ENCODE data around the gene CFAP210.
"Not testable (repeated sequence)": the region's sequence is repeated elsewhere in the genome, so short reads cannot be mapped to it uniquely, and the experiment has no call there.

The CFAP210 gene

DNA sequence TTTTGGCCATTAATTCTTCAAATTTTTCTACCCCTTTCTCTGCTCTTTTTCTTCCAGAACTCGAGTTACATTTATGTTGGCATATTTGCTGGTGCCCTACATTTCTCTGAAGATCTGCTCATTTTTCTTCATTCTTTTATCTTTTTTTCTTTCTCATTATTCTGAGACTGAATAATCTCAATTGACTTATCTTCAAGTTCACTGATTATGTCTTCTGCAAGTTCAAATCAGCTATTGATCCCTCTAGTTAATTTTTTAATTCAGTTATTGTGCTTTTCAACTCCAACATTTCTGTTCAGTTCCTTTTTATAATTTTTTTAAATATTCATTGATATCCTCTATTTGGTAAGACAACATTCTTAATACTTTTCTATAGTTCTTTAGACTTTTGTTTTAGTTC lies 3.2 kb downstream of the CFAP210 start:
- Histone ChIP-seq H3K9me3 (ENCODE audit: low read depth, low read length) (no peaks in the 10 kb centered on the region), H3K27ac (no peak overlapping the region), H3K36me3 (ENCODE audit: insufficient read depth, low read length) (no peaks in the 10 kb centered on the region), H3K9ac (ENCODE audit: insufficient read length) (no peak overlapping the region), H3K4me3 (no peak overlapping the region)
- no peak for DNase-seq (ENCODE audit: low read depth, low spot score)
- TF ChIP-seq FOXP2 (optimal IDR thresholded peaks at IDR 0.05; ENCODE audit: control extremely low read depth, extremely low read length, insufficient read depth) (no peak), POLR2AphosphoS5 (IDR thresholded peaks at IDR 0.05; ENCODE audit: borderline replicate concordance, low read depth, low read length) (no peak), EZH2 (IDR thresholded peaks at IDR 0.05) (no peak)

DNA sequence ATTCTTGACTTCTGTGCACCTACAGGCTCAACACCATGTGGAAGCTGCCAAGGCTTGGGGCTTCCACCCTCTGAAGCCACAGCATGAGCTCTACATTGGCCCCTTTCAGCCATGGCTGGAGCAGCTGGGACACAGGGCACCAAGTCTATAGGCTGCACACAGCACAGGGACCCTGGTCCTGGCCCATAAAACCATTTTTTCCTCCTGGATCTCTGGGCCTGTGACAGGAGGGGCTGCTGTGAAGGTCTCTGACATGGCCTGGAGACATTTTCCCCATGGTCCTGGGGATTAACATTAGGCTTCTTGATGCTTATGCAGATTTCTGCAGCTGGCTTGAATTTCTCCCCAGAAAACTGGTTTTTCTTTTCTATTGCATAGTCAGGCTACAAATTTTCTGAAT lies 6.3 kb downstream of the CFAP210 start:
- not testable (repeated sequence) for H3K9me3 ChIP-seq (ENCODE audit: low read depth, low read length); H3K36me3 ChIP-seq (ENCODE audit: insufficient read depth, low read length); H3K4me3 ChIP-seq; H3K27ac ChIP-seq; DNase-seq (ENCODE audit: low read depth, low spot score); H3K9ac ChIP-seq (ENCODE audit: insufficient read length)

DNA sequence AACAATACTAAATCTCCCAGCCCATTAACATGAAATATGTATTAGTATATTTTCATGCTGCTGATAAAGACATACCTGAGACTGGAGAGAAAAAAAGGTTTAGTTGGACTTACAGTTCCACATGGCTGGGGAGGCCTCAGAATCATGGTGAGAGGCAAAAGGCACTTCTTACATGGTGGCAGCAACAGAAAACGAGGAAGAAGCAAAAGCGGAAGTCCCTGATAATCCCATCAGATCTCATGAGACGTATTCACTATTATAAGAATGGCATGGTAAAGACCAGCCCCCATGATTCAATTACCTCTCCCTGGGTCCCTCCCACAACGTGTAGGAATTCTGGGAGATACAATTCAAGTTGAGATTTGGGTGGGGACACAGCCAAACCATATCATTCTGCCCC lies 7.4 kb downstream of the CFAP210 start:
- not testable (repeated sequence) for H3K36me3 ChIP-seq (ENCODE audit: insufficient read depth, low read length); H3K9ac ChIP-seq (ENCODE audit: insufficient read length); H3K9me3 ChIP-seq (ENCODE audit: low read depth, low read length); H3K4me3 ChIP-seq; DNase-seq (ENCODE audit: low read depth, low spot score); H3K27ac ChIP-seq

DNA sequence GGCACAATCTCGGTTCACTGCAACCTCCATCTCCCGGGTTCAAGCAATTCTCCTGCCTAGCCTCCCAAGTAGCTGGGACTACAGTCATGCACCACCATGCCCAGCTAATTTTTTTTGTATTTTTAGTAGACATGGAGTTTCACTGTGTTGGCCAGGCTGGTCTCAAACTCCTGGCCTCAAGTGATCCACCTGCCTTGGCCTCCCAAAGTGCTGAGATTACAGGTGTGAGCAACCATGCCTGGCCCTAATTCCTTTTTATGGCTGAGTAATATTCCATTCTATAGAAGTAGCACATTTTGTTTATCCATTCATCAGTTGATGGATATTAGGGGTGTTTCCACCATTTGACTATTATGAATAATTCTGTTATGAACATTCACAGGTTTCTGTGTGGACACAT lies 9.5 kb downstream of the CFAP210 start:
- H3K4me3 ChIP-seq; DNase-seq (ENCODE audit: low read depth, low spot score); H3K9ac ChIP-seq (ENCODE audit: insufficient read length); H3K27ac ChIP-seq; H3K9me3 ChIP-seq (ENCODE audit: low read depth, low read length); H3K36me3 ChIP-seq (ENCODE audit: insufficient read depth, low read length): not testable (repeated sequence)

DNA sequence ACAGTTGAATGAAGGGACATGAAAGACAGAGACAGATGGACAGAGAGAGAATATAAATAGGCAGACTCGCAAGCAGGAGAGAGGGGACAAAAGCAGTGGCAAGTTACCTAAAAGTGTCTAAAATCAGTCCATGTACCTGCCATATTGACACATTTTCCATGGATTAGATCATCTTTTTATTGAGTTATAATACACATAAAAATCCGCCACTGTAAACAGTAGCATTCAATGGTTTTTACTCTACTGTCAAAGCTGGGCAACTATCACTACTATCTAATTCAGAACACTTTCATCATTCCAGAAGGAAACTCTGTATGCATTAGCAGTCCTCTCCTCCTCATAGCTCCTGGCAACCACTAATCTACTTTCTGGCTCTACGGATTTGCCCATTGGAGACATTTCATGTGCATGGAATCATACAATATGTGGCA lies 10.1 kb downstream of the CFAP210 start:
- no peaks in the 10 kb centered on the region for H3K9me3 ChIP-seq (ENCODE audit: low read depth, low read length)
- TF ChIP-seq FOXP2 (optimal IDR thresholded peaks at IDR 0.05; ENCODE audit: control extremely low read depth, extremely low read length, insufficient read depth): no peak
- no peak for TF ChIP-seq EZH2 (IDR thresholded peaks at IDR 0.05)
- TF ChIP-seq POLR2AphosphoS5 (IDR thresholded peaks at IDR 0.05; ENCODE audit: borderline replicate concordance, low read depth, low read length): no peak
- H3K27ac ChIP-seq: no peak overlapping the region
- no peak overlapping the region for H3K9ac ChIP-seq (ENCODE audit: insufficient read length)
- H3K36me3 ChIP-seq (ENCODE audit: insufficient read depth, low read length): no peaks in the 10 kb centered on the region
- no peak for DNase-seq (ENCODE audit: low read depth, low spot score)
- no peak overlapping the region for H3K4me3 ChIP-seq

DNA sequence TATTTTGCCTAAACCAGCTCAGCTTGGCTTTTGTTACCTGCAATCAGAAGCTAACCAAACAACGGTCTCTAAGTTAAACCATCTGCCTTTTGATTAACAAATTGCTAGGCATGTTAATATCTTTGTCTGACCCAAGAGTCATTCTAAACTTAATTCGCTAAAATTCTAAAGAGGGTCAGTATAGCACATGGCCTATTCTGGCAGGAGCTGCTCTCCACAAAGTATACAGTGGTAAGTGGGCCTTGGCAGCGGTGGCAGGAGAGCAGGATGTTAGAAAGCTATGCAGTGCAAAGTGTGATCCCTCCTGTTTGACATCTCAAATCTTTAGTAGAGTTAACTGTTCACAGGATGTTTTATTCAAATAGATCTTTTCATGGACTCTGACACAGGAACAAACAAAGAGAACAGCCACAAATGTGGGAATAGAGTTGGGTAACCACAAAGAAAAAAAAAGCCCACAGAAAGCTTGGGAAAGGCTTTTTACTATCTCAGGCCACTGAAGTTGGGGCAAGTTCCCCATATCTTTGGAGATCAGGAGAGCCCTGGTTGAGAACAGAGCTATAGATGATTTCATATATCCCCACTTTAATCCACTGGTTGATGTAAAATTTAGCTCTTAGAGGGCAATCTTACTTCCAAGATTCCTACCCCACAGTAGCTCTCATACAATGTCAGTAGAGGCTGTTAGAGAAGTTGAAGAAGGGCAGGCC lies 10.6 kb downstream of the CFAP210 start:
- Histone ChIP-seq H3K9me3 (ENCODE audit: low read depth, low read length) (no peaks in the 10 kb centered on the region), H3K27ac (no peak overlapping the region), H3K9ac (ENCODE audit: insufficient read length) (no peak overlapping the region), H3K36me3 (ENCODE audit: insufficient read depth, low read length) (no peaks in the 10 kb centered on the region), H3K4me3 (no peak overlapping the region)
- DNase-seq (ENCODE audit: low read depth, low spot score): no peak
- no peak for TF ChIP-seq FOXP2 (optimal IDR thresholded peaks at IDR 0.05; ENCODE audit: control extremely low read depth, extremely low read length, insufficient read depth)
- TF ChIP-seq POLR2AphosphoS5 (IDR thresholded peaks at IDR 0.05; ENCODE audit: borderline replicate concordance, low read depth, low read length): no peak
- TF ChIP-seq EZH2 (IDR thresholded peaks at IDR 0.05): no peak

DNA sequence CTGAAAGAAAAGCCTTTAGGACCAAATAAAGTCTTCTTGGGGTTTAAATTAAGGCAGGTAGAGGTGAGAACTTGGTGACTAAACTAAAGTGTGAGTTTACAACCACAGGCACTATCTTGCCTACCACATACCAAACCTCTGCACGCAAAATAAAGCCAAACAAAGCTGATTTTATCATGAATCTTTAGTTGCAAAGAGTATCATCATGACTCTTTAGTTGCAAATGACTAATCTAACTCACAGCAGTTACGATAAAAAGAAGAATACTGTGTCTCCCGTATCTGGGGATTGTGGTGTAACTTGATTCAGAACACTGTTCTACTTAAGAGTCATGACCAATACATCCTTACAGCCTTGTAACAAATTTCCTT lies 11.2 kb downstream of the CFAP210 start:
- H3K36me3 ChIP-seq (ENCODE audit: insufficient read depth, low read length): no peaks in the 10 kb centered on the region
- TF ChIP-seq EZH2 (IDR thresholded peaks at IDR 0.05) (no peak), FOXP2 (optimal IDR thresholded peaks at IDR 0.05; ENCODE audit: control extremely low read depth, extremely low read length, insufficient read depth) (no peak), POLR2AphosphoS5 (IDR thresholded peaks at IDR 0.05; ENCODE audit: borderline replicate concordance, low read depth, low read length) (no peak)
- DNase-seq (ENCODE audit: low read depth, low spot score): no peak
- no peak overlapping the region for H3K4me3 ChIP-seq
- H3K27ac ChIP-seq: no peak overlapping the region
- H3K9ac ChIP-seq (ENCODE audit: insufficient read length): no peak overlapping the region
- no peaks in the 10 kb centered on the region for H3K9me3 ChIP-seq (ENCODE audit: low read depth, low read length)

DNA sequence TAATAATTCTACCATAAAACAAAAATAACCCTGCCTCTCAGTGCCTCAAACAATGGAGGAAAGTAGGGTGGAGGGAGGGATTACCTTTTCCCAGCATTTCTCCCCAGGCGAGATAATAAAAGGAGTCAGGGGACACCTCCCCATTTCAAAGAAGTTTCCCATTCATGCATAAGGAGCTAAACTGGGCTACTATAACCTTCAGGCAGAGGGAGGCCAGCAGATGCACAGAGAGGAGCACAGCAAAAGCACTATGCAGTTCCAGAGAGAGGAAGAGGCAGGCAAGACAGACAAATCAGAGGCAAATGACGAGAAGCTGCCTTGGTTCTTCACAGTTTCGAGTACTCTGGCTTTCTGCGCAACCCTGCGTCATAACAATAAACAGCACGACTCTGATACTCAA lies 17.4 kb downstream of the CFAP210 start:
- TF ChIP-seq EZH2 (IDR thresholded peaks at IDR 0.05): no peak
- TF ChIP-seq POLR2AphosphoS5 (IDR thresholded peaks at IDR 0.05; ENCODE audit: borderline replicate concordance, low read depth, low read length): no peak
- no peak for TF ChIP-seq FOXP2 (optimal IDR thresholded peaks at IDR 0.05; ENCODE audit: control extremely low read depth, extremely low read length, insufficient read depth)
- Histone ChIP-seq H3K27ac (no peak overlapping the region), H3K9me3 (ENCODE audit: low read depth, low read length) (no peaks in the 10 kb centered on the region), H3K4me3 (no peak overlapping the region), H3K9ac (ENCODE audit: insufficient read length) (no peak overlapping the region), H3K36me3 (ENCODE audit: insufficient read depth, low read length) (no peaks in the 10 kb centered on the region)
- DNase-seq (ENCODE audit: low read depth, low spot score): no peak

DNA sequence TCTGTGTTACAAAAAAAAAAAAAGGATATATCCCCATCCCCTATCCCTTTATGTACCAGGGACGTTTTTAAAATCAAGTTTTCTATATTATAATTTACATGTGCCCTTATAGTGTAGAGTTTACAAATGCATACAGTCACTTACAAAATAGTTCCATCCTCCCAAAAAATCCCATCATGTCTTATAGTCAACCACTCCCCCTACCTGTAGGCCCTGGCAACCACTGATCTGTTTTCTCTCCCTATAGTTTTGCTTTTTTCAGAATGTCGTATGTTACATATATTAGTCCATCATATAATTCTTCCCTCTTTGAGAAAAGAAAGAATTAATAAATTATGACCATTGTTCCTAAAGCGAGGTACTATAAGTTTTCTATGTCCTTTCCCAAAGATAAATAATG lies 17.8 kb downstream of the CFAP210 start:
- TF ChIP-seq EZH2 (IDR thresholded peaks at IDR 0.05): no peak
- TF ChIP-seq POLR2AphosphoS5 (IDR thresholded peaks at IDR 0.05; ENCODE audit: borderline replicate concordance, low read depth, low read length): no peak
- TF ChIP-seq FOXP2 (optimal IDR thresholded peaks at IDR 0.05; ENCODE audit: control extremely low read depth, extremely low read length, insufficient read depth): no peak
- Histone ChIP-seq H3K4me3 (no peak overlapping the region), H3K27ac (no peak overlapping the region), H3K9me3 (ENCODE audit: low read depth, low read length) (no peaks in the 10 kb centered on the region), H3K9ac (ENCODE audit: insufficient read length) (no peak overlapping the region), H3K36me3 (ENCODE audit: insufficient read depth, low read length) (no peaks in the 10 kb centered on the region)
- no peak for DNase-seq (ENCODE audit: low read depth, low spot score)
